GM12801 (cell line): Measurements from ENCODE around the gene FAM83F.

Experiments
- TF ChIP-seq, protein P1 (sequence below): IDR thresholded peaks from one replicate; pipeline ENCODE4 v1.5.1; 2011; ENCODE audit warnings: control low read depth; ENCODE audit not compliant: insufficient read length; ENCODE audit errors: extremely low read depth

FAM83F gene

DNA sequence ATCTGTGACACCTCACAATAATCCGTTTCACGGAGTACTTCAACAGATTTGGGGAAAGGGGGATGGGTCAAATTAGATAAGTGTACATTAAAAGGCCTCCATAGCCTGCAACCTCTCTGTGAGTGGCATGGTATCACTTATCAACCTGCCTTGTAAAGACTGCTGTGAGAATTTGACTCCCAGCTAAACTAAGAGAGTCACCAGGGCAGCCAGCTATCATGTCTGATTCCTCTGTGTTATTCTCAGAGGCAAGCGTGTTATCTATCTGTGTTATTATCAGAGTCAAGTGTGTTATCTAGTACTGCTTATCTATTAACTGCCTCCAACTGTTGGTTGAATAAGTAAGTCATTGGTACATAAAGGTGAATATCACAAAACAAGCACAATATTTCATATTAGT is 4.1 kb upstream of the FAM83F start:
- TF ChIP-seq, protein P1, sequence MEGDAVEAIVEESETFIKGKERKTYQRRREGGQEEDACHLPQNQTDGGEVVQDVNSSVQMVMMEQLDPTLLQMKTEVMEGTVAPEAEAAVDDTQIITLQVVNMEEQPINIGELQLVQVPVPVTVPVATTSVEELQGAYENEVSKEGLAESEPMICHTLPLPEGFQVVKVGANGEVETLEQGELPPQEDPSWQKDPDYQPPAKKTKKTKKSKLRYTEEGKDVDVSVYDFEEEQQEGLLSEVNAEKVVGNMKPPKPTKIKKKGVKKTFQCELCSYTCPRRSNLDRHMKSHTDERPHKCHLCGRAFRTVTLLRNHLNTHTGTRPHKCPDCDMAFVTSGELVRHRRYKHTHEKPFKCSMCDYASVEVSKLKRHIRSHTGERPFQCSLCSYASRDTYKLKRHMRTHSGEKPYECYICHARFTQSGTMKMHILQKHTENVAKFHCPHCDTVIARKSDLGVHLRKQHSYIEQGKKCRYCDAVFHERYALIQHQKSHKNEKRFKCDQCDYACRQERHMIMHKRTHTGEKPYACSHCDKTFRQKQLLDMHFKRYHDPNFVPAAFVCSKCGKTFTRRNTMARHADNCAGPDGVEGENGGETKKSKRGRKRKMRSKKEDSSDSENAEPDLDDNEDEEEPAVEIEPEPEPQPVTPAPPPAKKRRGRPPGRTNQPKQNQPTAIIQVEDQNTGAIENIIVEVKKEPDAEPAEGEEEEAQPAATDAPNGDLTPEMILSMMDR, result no peak

DNA sequence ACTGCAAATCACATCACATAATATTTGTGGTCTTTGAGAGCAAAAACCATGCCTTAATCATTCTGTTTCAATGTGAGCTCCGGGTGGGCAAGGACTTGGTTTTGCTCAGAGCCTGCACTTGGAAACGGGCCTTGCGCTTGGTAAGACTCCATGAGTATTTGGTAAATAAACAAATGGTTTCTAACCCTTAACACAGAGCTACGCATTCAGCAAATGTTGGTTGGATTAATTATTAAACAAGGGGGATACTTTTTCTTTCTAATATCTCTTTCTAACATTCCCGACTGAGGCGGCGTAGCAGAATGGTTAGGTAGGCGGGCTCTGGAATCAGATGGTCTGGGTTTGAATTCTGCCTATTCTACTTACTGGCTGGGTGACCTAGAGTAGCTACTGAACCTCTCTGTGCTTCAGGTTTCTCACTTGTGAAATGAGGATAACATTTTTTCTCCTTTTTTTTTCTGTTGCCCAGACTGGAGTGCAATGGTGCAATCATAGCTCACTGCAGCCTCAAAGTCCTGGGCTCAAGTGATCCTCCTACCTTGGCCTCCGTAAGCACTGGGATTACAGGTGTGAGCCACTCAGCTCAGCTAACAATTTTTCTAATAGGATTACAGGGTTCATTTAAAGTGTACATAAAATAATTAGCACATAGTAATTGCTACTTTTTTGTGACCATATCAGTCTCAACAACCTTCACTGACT is 3.4 kb upstream of the FAM83F start:
- TF ChIP-seq, protein P1, result no peak

DNA sequence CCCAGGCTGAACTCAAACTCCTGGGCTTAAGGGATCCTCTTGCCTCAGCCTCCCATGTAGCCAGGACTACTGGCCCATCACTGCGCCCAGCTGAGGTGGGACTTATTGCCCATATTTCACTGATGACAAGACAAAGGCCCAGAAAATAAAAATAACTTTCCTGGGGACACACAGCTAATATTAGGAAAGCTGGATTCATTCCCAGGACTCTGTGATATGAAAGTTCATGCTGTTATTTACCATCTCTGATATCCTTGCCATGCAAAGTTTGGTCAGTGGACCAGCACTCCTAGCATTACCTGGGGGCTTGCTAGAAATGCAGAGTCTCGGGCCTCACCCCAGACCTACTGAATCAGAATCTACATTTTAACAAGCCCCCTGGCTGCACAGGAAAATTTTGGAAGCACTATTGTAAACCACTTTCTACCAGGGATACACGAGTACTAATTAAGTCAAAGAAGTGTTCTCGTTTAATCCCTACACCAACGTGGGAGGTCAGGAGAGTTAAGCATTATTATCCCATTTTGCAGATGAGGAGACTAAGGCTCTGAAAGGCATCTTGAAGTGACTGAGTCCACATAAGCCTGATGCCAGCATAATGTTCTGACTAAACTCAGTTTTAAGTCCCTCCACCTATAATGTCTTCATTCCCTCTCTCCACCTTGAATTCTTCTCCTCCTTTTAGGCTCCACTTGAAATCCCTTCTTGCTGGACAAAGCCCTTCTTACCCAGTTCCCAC is 2.5 kb upstream of the FAM83F start:
- TF ChIP-seq, protein P1, result no peak

DNA sequence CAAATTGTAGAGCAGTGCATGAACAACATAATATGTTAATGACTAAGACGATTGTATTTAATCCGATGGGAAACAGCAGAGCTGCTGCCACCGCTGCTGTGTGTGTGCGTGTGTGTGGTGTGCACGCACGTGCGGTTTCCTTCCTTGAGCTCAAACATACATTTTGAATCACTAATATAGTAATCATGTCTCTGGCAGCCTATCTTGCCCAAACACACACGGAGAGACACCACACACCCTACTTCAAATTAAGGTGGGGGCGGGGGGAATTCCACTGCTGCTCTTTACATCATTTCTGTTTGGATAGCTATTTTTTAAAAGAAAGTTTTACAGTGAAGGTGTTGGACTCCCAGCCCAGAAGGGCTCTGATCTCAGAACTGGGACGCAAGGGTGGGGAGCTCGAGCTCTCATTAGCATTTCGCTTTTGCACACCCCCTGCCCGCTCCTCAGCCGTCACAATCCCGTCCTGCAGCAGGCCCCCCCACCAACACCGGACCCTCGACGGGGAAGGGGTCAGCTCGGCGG is 651 bp upstream of the FAM83F start:
- TF ChIP-seq, protein P1, result no peak

DNA sequence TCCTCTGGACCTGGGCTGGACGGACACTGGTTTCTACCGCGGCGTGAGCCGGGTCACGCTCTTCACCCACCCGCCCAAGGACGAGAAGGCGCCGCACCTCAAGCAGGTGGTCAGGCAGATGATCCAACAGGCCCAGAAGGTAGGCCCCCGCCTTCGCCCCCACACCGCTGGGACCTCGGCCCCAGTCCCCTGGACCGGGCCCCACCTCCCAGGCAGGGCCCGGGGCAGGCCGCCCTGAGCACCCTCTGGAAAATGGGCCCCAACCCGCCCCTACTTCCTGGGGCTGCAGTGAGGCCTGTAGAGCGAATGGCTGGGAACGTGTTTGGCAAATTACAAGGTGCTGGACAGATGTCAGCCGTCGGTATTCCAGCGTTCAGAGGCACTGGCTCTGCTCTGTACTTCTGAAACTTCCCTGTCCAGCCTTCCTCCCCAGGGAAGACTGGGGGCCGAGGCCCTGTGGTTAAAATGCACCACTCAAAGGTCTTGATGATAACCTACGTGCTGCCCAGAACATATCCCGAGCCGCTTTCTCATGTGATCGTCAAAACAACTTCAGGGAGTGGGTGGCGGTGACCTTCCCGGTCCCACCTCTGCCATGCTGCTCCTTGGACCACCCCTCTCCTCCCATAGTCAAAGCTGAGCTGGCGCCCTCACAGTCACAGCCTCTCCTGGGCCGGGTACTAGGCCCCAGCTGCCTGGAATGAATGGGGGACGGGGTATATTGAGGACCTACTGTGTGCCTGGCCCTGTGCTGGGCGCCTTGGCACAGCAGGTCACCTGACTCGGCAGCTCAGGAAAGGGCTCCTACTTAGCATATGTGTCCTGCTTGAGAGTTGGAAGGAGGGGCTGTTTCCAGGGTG is 869 bp downstream of the FAM83F start:
- TF ChIP-seq, protein P1, result no peak

DNA sequence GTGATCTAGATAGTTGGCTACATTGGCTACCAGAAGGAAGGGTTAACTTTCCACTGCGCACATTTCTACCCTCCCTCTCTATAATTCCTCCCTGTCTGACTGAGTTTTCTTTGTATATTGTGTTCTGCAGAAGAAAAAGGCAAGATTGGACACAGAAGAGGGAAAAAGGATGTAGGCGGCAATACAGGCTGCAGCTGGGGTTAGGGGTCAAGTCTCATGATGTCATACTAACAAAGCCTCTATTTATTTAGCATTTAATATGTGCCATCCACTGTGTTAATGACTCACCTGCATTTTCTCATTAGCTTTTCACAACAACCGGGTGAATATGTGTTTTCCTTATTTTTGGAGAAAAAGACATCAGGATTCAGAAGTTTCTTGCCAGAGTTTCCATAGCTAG is 2.0 kb downstream of the FAM83F start:
- TF ChIP-seq, protein P1, result no peak

DNA sequence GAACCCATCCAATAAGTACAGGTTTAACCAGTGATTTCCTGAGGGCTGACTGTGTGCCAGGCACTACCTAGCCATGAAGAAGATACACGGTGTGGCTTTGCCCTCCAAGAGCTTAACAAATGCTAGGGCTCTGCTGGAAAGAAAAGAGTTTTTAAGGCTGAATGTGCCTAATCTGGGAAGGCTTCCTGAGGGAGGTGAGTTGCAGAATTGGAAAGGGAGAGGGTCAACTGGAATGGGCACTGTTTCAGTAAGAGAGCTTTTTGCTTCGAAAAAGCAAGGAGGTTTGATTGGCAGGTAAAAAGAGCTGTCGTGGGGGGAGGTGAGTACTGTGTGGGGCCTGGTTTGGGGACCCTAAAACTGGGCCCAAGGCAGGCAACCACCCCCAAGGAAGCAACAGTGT is 2.7 kb downstream of the FAM83F start:
- TF ChIP-seq, protein P1, result no peak
